Ovary (tissue), 9 donors: ENCODE results near the gene TYSND1. TPM values are rescaled to one million over a fixed set of nuclear protein-coding genes. Genes with fewer than 3 reads are reported as not detected.
"Not testable (repeated sequence)": the region's sequence is repeated elsewhere in the genome, so short reads cannot be mapped to it uniquely, and the experiment has no call there.

Experiments
- DNase-seq, 5 donors: peaks; one replicate each; pipeline ENCODE4 v3.0.0-alpha.2; 2019 to 2020
- H3K27ac ChIP-seq, 2 donors: fragments of 200-600 bp; one replicate each; pipeline versions ENCODE4 v1.5.1 to v1.8.0; 2019 to 2022
- H3K27me3 ChIP-seq: fragments of 200-600 bp; one replicate; pipeline ENCODE4 v1.8.0; 2022
- H3K36me3 ChIP-seq: fragments of 200-600 bp; sonication (generic); one replicate; pipeline ENCODE4 v1.5.1; 2019
- H3K4me1 ChIP-seq: one replicate; pipeline ENCODE4 v1.8.1; 2013; ENCODE audit warnings: mild to moderate bottlenecking, moderate library complexity; ENCODE audit not compliant: insufficient read depth
- H3K4me3 ChIP-seq: fragments of 200-600 bp; sonication (generic); one replicate; pipeline ENCODE4 v1.5.1; 2017
- H3K9me3 ChIP-seq, 2 donors: fragments of 200-600 bp in 1 of 2; sonication (generic) in 1 of 2; one replicate each; pipeline versions ENCODE4 v1.5.1 to v1.8.1; 2013 to 2019; ENCODE audit warnings: mild to moderate bottlenecking in 1 of 2, moderate library complexity in 1 of 2
- EP300 ChIP-seq: sonication (generic); formaldehyde crosslinking; IDR thresholded peaks from one replicate; pipeline ENCODE4 v1.6.1; 2017; ENCODE audit warnings: antibody characterized with exemption
- POLR2A ChIP-seq: fragments of 450-650 bp; IDR thresholded peaks from one replicate; pipeline ENCODE4 v1.6.1; 2017; ENCODE audit warnings: antibody characterized with exemption, mild to moderate bottlenecking, moderate library complexity
- WGBS, 3 donors: extraction: QIAGEN DNeasy Blood & Tissue Kit in 1 of 3; methylation state at CpG; one replicate each; pipeline versions ENCODE4 v1.1.5 to v1.1.7; 2013 to 2017; 5-methylcytosine and 5-hydroxymethylcytosine counted together
- intact Hi-C, 4 donors: fragments of 100-400 bp; cut with DNase I; formaldehyde crosslinking; loops; one replicate each; pipeline versions ENCODE4 v1.11.0 to v1.15.1; 2022 to 2023
- polyA plus RNA-seq, 2 donors: library from polyadenylated mRNA; stranded (reverse); fragments of 200-250 nt in 1 of 2; fragments of 350-450 nt in 1 of 2; fragmentation: Illumina TruSeq in 1 of 2; extraction: RNeasy Lipid Tissue Mini Kit (QIAGEN cat#74804) in 1 of 2; gene quantifications; one replicate each; pipeline ENCODE4 v1.2.3, GENCODE V29; 2013 to 2014
- total RNA-seq, 7 donors: library from RNA; depleted of rRNA in 2 of 7; stranded (reverse); fragments of >200 nt in 2 of 7; fragmentation: NEBNext Ultra II Directional in 3 of 7; extraction: Animal tissue kit (Norgen Biotek cat#: 25700) in 3 of 7; gene quantifications; one replicate each; pipeline versions ENCODE4 v1.1.0 to v1.2.4, GENCODE V29; 2016 to 2023
- TF ChIP-seq, protein P1 (sequence below), 3 donors: fragments of 450-650 bp in 2 of 3; fragments of 200-600 bp in 1 of 3; IDR thresholded peaks; one replicate each; pipeline versions ENCODE4 v1.5.1 to v1.8.0; 2016 to 2022; ENCODE audit warnings: antibody characterized with exemption in 3 of 3, mild to moderate bottlenecking in 1 of 3
- donor health status: DM: no; HTN: no; CAD: no; lungs with moderate emphysema.
- donor health status: DM: no; HTN: no; CAD: no.
- donor health status: Bipolar disorder and iron deficiency.
- donor health status: DM: yes; HTN: yes; CAD: no.
- donor health status: DM: no; HTN: no; CAD: no.
- donor health status: DM: yes; HTN: yes; CAD: no.

TYSND1 gene
- total and polyA plus RNA-seq, 9 donors: 3.5 to 12.4 (median 11.9) TPM

DNA sequence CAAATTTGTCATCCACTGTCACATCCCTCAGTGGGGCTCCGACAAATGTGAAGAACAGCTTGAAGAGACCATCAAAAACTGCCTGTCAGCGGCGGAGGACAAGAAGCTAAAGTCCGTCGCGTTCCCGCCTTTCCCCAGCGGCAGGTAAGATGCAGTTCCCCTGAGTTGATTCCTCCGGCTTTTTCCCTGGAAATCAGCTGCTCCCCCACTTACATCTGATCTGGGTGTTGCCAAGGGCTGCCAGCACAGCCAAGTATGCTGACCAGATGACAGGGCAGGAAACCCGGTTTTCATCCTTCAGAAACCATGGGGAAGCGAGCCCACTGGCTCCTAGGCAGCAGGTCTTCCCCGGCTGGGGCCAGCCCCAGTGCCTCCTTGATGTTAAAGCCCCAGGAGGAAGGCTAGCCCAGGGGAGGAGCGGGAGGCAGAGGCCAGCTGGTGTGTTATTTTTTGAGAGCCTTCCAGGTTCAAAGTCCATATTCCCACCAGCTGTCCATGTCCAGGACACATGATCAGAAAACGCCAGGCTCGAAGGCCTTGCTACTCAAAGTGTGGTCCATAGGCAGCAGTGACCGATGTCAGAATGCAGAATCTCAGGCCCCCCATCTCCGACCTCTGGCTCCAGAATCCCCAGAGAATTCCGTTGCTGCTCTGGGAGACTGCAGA, 37.3 kb downstream of the TYSND1 start:
- Histone ChIP-seq H3K4me1 (no peaks in the 10 kb centered on the region), H3K27ac (no peak overlapping the region), H3K36me3 (no peaks in the 10 kb centered on the region), H3K27me3 (no peaks in the 10 kb centered on the region), H3K9me3 (no peaks in the 10 kb centered on the region), H3K4me3 (no peak overlapping the region)
- DNase-seq: no peak
- intact Hi-C loops: no loop called here
- 78 to 84% (median 81%) methylated on average over 18 of the region's 18 CpGs for WGBS, 3 donors
- TF ChIP-seq POLR2A: no peak

DNA sequence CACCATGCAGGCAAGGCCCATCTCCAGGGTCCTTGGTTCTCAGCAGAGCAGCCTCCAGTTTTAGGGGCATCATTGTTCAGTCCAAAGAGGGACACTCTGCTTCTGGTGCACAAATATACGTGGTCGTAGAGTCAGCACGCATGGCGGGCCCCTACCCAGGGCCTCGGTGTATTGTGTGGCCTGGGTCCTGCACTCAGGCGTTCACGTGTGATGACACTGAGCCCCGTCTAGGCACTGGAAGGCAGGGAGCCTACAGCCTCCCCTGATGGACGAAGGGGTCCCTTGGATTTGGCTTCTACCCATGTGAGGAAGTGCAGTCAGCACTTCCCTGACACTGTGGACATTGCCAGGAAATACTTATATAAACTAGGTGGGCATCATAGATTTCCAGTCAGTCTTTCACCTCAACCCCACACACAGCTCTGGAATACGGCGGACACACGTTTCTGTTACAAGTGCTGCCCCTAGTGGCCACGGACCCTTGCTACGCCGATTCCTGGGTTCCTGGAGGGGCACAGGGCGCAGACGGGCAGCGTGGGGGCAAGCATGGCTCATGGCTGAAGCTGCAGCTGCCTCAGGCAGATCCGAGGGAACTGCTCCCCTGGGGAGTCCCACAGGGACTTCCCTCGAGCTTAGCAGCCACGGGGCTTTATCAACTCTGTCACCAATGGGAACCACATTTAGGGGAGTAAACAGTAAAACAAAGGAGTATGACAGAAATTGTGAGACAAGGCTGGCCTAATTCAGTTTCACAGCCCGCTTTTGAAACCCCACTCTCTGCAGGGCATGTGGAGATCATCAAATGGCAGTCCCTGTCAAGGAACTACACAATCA, 39.3 kb downstream of the TYSND1 start:
- DNase-seq: no peak
- Histone ChIP-seq H3K27ac (no peak overlapping the region), H3K36me3 (no peaks in the 10 kb centered on the region), H3K4me1 (no peaks in the 10 kb centered on the region), H3K9me3 (no peaks in the 10 kb centered on the region), H3K4me3 (no peak overlapping the region), H3K27me3 (no peaks in the 10 kb centered on the region)
- intact Hi-C loops: no loop called here
- TF ChIP-seq POLR2A (no peak), EP300 (no peak)
- TF ChIP-seq, protein P1, sequence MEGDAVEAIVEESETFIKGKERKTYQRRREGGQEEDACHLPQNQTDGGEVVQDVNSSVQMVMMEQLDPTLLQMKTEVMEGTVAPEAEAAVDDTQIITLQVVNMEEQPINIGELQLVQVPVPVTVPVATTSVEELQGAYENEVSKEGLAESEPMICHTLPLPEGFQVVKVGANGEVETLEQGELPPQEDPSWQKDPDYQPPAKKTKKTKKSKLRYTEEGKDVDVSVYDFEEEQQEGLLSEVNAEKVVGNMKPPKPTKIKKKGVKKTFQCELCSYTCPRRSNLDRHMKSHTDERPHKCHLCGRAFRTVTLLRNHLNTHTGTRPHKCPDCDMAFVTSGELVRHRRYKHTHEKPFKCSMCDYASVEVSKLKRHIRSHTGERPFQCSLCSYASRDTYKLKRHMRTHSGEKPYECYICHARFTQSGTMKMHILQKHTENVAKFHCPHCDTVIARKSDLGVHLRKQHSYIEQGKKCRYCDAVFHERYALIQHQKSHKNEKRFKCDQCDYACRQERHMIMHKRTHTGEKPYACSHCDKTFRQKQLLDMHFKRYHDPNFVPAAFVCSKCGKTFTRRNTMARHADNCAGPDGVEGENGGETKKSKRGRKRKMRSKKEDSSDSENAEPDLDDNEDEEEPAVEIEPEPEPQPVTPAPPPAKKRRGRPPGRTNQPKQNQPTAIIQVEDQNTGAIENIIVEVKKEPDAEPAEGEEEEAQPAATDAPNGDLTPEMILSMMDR (IDR thresholded peaks at IDR 0.05): no peak
- 74 to 81% (median 76%) methylated on average over 21 to 22 of the region's 22 CpGs for WGBS, 3 donors

DNA sequence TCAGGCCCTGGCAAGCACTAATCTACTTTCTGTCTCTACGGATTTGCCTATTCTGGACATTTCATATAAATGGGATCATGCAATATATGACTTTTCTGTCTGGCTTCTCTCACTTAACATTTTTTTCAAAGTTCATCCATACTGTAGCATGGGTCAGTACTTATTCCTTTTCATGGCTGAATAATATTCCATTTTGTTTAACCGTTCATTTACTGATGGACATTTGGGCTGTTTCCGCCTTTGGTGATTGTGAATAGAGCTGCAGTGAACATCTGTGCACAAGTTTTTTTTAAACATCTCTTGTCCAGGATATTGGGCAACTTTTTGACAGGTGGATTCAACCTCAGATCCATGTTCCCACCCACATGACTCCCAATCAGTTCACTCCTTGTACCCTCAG, 44.8 kb downstream of the TYSND1 start:
- Histone ChIP-seq H3K4me1 (no peaks in the 10 kb centered on the region), H3K4me3 (no peak overlapping the region), H3K9me3 (no peaks in the 10 kb centered on the region), H3K27ac (no peak overlapping the region), H3K36me3 (no peaks in the 10 kb centered on the region), H3K27me3 (no peaks in the 10 kb centered on the region)
- WGBS, 3 donors: 78 to 85% (median 78%) methylated on average over 3 of the region's 3 CpGs
- intact Hi-C loops: no loop called here
- TF ChIP-seq POLR2A (no peak), EP300 (no peak)
- TF ChIP-seq, protein P1 (IDR thresholded peaks at IDR 0.05): no peak
- no peak for DNase-seq

DNA sequence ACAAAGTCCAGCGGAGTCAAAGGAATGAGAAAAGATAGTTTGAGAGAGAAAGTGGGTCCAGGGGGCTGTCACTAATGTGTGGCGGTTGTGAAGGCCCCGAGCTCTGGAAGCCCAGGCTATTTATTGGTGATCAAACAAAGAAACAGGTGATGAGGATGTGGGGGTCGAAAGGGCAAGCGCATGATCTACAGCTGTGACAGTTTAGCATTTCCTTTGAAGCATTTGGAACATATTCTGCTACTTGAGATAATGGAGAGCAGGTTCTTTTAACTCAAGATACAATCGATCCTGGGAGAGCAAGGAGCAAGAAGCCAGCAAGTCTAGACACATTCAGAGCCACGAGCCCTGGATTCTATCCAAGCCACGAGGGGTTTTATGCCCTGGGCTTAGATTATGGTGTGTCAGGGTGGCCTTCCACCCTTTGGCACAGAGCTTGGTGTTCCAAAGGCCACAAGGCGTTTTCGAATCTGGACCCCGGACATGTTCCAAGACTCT, 45.4 kb downstream of the TYSND1 start:
- H3K9me3 ChIP-seq, H3K4me3 ChIP-seq, H3K27me3 ChIP-seq, DNase-seq, H3K27ac ChIP-seq, H3K36me3 ChIP-seq, H3K4me1 ChIP-seq, intact Hi-C loops: not testable (repeated sequence)
- 82 to 89% (median 85%) methylated on average over 11 of the region's 11 CpGs for WGBS, 3 donors

DNA sequence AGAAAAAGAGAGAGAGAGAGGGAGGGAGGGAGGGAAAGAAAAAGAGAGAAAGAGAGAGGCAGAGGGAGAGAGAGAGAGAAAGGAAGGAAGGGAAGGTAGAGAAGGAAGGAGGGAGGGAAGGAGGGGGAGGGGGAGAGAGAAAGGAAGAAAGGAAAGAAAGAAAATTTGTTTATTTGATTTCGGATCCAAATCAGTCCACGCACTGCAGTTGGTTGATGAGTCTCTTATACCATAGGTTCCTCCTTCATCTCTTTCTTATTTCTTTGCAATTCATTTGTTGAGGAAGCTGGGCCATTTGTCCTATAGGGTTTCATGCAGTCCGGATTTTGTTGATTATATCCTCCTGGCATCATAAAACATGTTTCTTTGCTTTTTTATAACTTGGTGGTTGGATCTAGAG, 48.2 kb downstream of the TYSND1 start:
- no peak for DNase-seq
- no peaks in the 10 kb centered on the region for H3K9me3 ChIP-seq
- H3K4me1 ChIP-seq: no peaks in the 10 kb centered on the region
- no peaks in the 10 kb centered on the region for H3K36me3 ChIP-seq
- H3K27me3 ChIP-seq: no peaks in the 10 kb centered on the region
- no peak overlapping the region for H3K27ac ChIP-seq
- no peak overlapping the region for H3K4me3 ChIP-seq
- intact Hi-C loops: no loop called here
- no peak for TF ChIP-seq POLR2A
- no peak for TF ChIP-seq EP300
- TF ChIP-seq, protein P1 (IDR thresholded peaks at IDR 0.05): no peak
- 92 to 95% (median 94%) methylated on average over 3 of the region's 3 CpGs for WGBS, 3 donors
